GM13977 (cell line): ENCODE results near the gene KATNA1.

Experiments
- DNase-seq: peaks from one replicate; pipeline ENCODE4 v3.0.0; 2012; ENCODE audit warnings: low spot score
- CTCF ChIP-seq: IDR thresholded peaks from 2 replicates; pipeline ENCODE4 v1.5.1; 2012; ENCODE audit warnings: mild to moderate bottlenecking, control low read depth; ENCODE audit not compliant: insufficient read depth; ENCODE audit errors: extremely low read depth, missing control alignments
- in situ Hi-C: fragments of 300-500 bp; cut with MboI; formaldehyde crosslinking; loops from one replicate; pipeline ENCODE4 v1.12.0; 2022; ENCODE audit warnings: low sequenced_read_pairs, low pct_unique_long_range_greater_than_20kb, mixed read lengths, inconsistent platforms; ENCODE audit not compliant: unreplicated experiment

KATNA1 gene

GRCh38 chr6:149648148-149649145, at the start of gene KATNA1:
KATNA1 (minus strand) TSS chr6:149648714; CDS start chr6:149638547, 10,167 bp downstream.
- in situ Hi-C loops = no loop called here
- TF ChIP-seq CTCF = peak; percentile 32
- peak; percentile 95 for DNase-seq

- no peak for DNase-seq
- TF ChIP-seq CTCF = no peak
- in situ Hi-C loops = no loop called here
Measured at GRCh38 chr6:149698175-149698574, 49.7 kb upstream of the KATNA1 start.

GRCh38 chr6:149696901-149697300, 48.4 kb upstream of the KATNA1 start:
- in situ Hi-C loops = no loop called here
- no peak for DNase-seq
- TF ChIP-seq CTCF = no peak

GRCh38 chr6:149694921-149695320, 46.4 kb upstream of the KATNA1 start:
- in situ Hi-C loops = no loop called here
- no peak for DNase-seq
- no peak for TF ChIP-seq CTCF

GRCh38 chr6:149691201-149691600, 42.7 kb upstream of the KATNA1 start:
- no peak for DNase-seq
- in situ Hi-C loops = no loop called here

GRCh38 chr6:149686230-149686629, 37.7 kb upstream of the KATNA1 start:
- in situ Hi-C loops = no loop called here
- DNase-seq = no peak
- TF ChIP-seq CTCF = no peak

More at GRCh38 chr6:149691201-149691600, 42.7 kb upstream of the KATNA1 start:
- no peak for TF ChIP-seq CTCF
